ENCODE measurements around the gene DHRS7C. TPM values are rescaled to one million over a fixed set of nuclear protein-coding genes. Genes with fewer than 3 reads are reported as not detected.

DHRS7C gene
- total and polyA plus RNA-seq, 4 donors, result 0.26 to 0.28 TPM; not detected in 2

DNA sequence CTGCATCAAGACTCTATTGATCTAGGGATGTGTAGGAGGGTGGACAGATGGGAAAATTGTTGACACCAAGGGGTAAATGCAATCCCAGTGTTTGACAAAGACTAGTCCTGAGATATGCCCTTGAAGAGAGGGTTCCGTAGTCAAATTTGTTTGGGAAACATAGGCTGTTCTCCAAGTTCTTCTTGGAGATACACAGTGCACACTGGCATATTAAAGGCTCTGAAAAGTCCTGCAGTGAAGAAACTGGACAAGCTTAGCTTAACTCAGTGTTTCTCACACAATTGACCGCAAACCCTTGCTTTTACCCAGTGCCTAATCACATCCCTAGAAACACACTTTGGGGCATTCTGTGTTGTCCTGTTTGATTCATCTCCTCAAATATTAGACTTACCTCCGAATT, 10.8 kb downstream of the DHRS7C start:
- Histone ChIP-seq H3K9ac (ENCODE audit: low read depth in 1 of 2, low read length in 2 of 2) (no peak overlapping the region), H3K27me3 (ENCODE audit: control insufficient read depth in 4 of 4, insufficient read depth in 4 of 4, low read length in 3 of 4) (peaks cover 0 to 6% (median 0%) of the 10 kb centered on the region in 4 donors), H3K36me3 (ENCODE audit: control insufficient read depth in 4 of 4, insufficient read depth in 3 of 4, low read depth in 1 of 4, low read length in 3 of 4) (no peaks in the 10 kb centered on the region), H3K27ac (ENCODE audit: low read depth in 1 of 2, low read length in 2 of 2) (no peak overlapping the region), H3K4me3 (ENCODE audit: low read depth in 1 of 3, low read length in 3 of 3) (no peak overlapping the region), H3K4me1 (ENCODE audit: control insufficient read depth in 4 of 4, insufficient read depth in 4 of 4, low read length in 3 of 4) (no peaks in the 10 kb centered on the region), H3K9me3 (ENCODE audit: control insufficient read depth in 4 of 4, low read length in 3 of 4) (no peaks in the 10 kb centered on the region)
- TF ChIP-seq YY1 (IDR thresholded peaks at IDR 0.05) (no peak), FOXA1 (IDR thresholded peaks at IDR 0.05) (no peak), EGR1 (IDR thresholded peaks at IDR 0.05; ENCODE audit: low read depth in 2 of 2) (no peak), RAD21 (IDR thresholded peaks at IDR 0.05) (no peak)
- TF ChIP-seq, protein P1, sequence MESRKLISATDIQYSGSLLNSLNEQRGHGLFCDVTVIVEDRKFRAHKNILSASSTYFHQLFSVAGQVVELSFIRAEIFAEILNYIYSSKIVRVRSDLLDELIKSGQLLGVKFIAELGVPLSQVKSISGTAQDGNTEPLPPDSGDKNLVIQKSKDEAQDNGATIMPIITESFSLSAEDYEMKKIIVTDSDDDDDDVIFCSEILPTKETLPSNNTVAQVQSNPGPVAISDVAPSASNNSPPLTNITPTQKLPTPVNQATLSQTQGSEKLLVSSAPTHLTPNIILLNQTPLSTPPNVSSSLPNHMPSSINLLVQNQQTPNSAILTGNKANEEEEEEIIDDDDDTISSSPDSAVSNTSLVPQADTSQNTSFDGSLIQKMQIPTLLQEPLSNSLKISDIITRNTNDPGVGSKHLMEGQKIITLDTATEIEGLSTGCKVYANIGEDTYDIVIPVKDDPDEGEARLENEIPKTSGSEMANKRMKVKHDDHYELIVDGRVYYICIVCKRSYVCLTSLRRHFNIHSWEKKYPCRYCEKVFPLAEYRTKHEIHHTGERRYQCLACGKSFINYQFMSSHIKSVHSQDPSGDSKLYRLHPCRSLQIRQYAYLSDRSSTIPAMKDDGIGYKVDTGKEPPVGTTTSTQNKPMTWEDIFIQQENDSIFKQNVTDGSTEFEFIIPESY (IDR thresholded peaks at IDR 0.05), result no peak
- TF ChIP-seq, protein P2, sequence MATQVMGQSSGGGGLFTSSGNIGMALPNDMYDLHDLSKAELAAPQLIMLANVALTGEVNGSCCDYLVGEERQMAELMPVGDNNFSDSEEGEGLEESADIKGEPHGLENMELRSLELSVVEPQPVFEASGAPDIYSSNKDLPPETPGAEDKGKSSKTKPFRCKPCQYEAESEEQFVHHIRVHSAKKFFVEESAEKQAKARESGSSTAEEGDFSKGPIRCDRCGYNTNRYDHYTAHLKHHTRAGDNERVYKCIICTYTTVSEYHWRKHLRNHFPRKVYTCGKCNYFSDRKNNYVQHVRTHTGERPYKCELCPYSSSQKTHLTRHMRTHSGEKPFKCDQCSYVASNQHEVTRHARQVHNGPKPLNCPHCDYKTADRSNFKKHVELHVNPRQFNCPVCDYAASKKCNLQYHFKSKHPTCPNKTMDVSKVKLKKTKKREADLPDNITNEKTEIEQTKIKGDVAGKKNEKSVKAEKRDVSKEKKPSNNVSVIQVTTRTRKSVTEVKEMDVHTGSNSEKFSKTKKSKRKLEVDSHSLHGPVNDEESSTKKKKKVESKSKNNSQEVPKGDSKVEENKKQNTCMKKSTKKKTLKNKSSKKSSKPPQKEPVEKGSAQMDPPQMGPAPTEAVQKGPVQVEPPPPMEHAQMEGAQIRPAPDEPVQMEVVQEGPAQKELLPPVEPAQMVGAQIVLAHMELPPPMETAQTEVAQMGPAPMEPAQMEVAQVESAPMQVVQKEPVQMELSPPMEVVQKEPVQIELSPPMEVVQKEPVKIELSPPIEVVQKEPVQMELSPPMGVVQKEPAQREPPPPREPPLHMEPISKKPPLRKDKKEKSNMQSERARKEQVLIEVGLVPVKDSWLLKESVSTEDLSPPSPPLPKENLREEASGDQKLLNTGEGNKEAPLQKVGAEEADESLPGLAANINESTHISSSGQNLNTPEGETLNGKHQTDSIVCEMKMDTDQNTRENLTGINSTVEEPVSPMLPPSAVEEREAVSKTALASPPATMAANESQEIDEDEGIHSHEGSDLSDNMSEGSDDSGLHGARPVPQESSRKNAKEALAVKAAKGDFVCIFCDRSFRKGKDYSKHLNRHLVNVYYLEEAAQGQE (IDR thresholded peaks at IDR 0.05), result no peak
- 76% methylated on average over 3 of the region's 3 CpGs for WGBS
- DNase-seq (ENCODE audit: low spot score), result no peak

DNA sequence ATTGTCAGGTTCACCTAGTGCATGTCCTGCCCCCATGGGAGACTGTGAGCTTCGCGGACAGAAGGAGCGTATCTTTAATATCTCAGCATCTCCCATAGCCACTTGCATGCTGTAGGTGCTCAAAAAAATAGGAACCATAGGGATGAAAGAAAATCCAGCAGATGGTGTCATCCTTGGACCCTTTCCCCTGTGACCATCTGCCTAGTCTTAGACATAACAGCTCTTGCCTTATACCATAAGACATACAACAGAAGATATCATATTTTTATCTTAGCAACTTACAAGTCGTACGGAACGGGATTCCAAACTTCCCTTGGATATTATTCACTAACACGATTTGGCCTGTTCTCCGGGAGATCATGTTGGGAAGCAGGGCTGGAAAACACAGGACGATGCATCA, 14.5 kb downstream of the DHRS7C start:
- no peak for DNase-seq (ENCODE audit: low spot score)
- Histone ChIP-seq H3K9ac (ENCODE audit: low read depth in 1 of 2, low read length in 2 of 2) (no peak overlapping the region), H3K27me3 (ENCODE audit: control insufficient read depth in 4 of 4, insufficient read depth in 4 of 4, low read length in 3 of 4) (peaks cover 0 to 6% (median 0%) of the 10 kb centered on the region in 4 donors), H3K4me1 (ENCODE audit: control insufficient read depth in 4 of 4, insufficient read depth in 4 of 4, low read length in 3 of 4) (no peaks in the 10 kb centered on the region), H3K27ac (ENCODE audit: low read depth in 1 of 2, low read length in 2 of 2) (no peak overlapping the region), H3K36me3 (ENCODE audit: control insufficient read depth in 4 of 4, insufficient read depth in 3 of 4, low read depth in 1 of 4, low read length in 3 of 4) (no peaks in the 10 kb centered on the region), H3K9me3 (ENCODE audit: control insufficient read depth in 4 of 4, low read length in 3 of 4) (no peaks in the 10 kb centered on the region), H3K4me3 (ENCODE audit: low read depth in 1 of 3, low read length in 3 of 3) (no peak overlapping the region)
- TF ChIP-seq GABPA (IDR thresholded peaks at IDR 0.05 in 1 of 2, conservative IDR thresholded peaks at IDR 0.05 in 1 of 2) (no peak), YY1 (IDR thresholded peaks at IDR 0.05) (no peak)
- 87% methylated on average over 9 of the region's 9 CpGs for WGBS

DNA sequence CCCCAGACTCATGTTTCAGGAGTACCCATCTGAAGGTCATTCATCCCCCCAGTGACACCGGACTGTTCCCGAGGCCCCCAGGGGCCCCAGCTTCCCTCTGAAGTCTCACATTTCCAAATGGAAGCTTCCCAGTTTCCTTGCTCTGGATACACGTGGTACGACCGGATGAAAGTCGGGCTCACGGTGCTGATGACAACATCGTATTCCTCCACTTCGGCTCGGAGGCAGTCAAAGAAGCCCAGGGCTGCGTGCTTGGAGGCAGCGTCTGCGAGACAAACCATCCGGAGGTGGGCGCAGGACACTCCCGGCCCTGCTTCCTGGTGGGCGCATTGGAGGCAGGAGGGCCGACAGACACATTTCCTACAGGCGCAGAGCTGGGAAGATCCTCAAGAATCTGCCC, 18.7 kb downstream of the DHRS7C start:
- Histone ChIP-seq H3K9ac (ENCODE audit: low read depth in 1 of 2, low read length in 2 of 2) (no peak overlapping the region), H3K27ac (ENCODE audit: low read depth in 1 of 2, low read length in 2 of 2) (no peak overlapping the region), H3K4me1 (ENCODE audit: control insufficient read depth in 4 of 4, insufficient read depth in 4 of 4, low read length in 3 of 4) (no peaks in the 10 kb centered on the region), H3K27me3 (ENCODE audit: control insufficient read depth in 4 of 4, insufficient read depth in 4 of 4, low read length in 3 of 4) (peaks cover 0 to 6% (median 0%) of the 10 kb centered on the region in 4 donors), H3K4me3 (ENCODE audit: low read depth in 1 of 3, low read length in 3 of 3) (no peak overlapping the region), H3K9me3 (ENCODE audit: control insufficient read depth in 4 of 4, low read length in 3 of 4) (no peaks in the 10 kb centered on the region), H3K36me3 (ENCODE audit: control insufficient read depth in 4 of 4, insufficient read depth in 3 of 4, low read depth in 1 of 4, low read length in 3 of 4) (no peaks in the 10 kb centered on the region)
- WGBS, result 76% methylated on average over 19 of the region's 19 CpGs
- DNase-seq (ENCODE audit: low spot score), result no peak
- TF ChIP-seq, protein P2 (IDR thresholded peaks at IDR 0.05), result no peak
- TF ChIP-seq FOXA2 (IDR thresholded peaks at IDR 0.05), result no peak
- TF ChIP-seq RXRA (IDR thresholded peaks at IDR 0.05), result no peak
- TF ChIP-seq, protein P3, sequence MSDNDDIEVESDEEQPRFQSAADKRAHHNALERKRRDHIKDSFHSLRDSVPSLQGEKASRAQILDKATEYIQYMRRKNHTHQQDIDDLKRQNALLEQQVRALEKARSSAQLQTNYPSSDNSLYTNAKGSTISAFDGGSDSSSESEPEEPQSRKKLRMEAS (IDR thresholded peaks at IDR 0.05), result no peak
- TF ChIP-seq, protein P4, sequence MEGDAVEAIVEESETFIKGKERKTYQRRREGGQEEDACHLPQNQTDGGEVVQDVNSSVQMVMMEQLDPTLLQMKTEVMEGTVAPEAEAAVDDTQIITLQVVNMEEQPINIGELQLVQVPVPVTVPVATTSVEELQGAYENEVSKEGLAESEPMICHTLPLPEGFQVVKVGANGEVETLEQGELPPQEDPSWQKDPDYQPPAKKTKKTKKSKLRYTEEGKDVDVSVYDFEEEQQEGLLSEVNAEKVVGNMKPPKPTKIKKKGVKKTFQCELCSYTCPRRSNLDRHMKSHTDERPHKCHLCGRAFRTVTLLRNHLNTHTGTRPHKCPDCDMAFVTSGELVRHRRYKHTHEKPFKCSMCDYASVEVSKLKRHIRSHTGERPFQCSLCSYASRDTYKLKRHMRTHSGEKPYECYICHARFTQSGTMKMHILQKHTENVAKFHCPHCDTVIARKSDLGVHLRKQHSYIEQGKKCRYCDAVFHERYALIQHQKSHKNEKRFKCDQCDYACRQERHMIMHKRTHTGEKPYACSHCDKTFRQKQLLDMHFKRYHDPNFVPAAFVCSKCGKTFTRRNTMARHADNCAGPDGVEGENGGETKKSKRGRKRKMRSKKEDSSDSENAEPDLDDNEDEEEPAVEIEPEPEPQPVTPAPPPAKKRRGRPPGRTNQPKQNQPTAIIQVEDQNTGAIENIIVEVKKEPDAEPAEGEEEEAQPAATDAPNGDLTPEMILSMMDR (IDR thresholded peaks at IDR 0.05; ENCODE audit: low read depth, low read length, missing input control), result no peak
- TF ChIP-seq GABPA (IDR thresholded peaks at IDR 0.05 in 1 of 2, conservative IDR thresholded peaks at IDR 0.05 in 1 of 2), result no peak
- TF ChIP-seq, protein P1 (IDR thresholded peaks at IDR 0.05), result no peak
- no peak for TF ChIP-seq HNF4A (conservative IDR thresholded peaks at IDR 0.05)
- no peak for TF ChIP-seq YY1 (IDR thresholded peaks at IDR 0.05)
- TF ChIP-seq HNF4G (IDR thresholded peaks at IDR 0.05), result no peak
